Activated T-cell treated with anti-CD3 and anti-CD28 coated beads, Interleukin-2, amount 50 U/mL, for 24 hours (primary cell): ENCODE measurements around the gene CLUH.

Experiments
- DNase-seq: peaks from one replicate; pipeline ENCODE4 v3.0.0-alpha.2; 2020
- H3K27ac Mint-ChIP-seq: 2 replicates; pipeline ENCODE4 v1.8.0; 2020; ENCODE audit warnings: mild to moderate bottlenecking, mixed read lengths
- H3K27me3 Mint-ChIP-seq: 2 replicates; pipeline ENCODE4 v1.8.0; 2020; ENCODE audit warnings: mixed read lengths
- H3K36me3 Mint-ChIP-seq: 2 replicates; pipeline ENCODE4 v1.8.0; 2020; ENCODE audit warnings: low read depth, mixed read lengths
- H3K4me1 Mint-ChIP-seq: 2 replicates; pipeline ENCODE4 v1.8.0; 2020; ENCODE audit warnings: low read depth, mixed read lengths
- H3K4me3 Mint-ChIP-seq: 2 replicates; pipeline ENCODE4 v1.8.0; 2020; ENCODE audit warnings: mild to moderate bottlenecking, moderate library complexity, mixed read lengths
- H3K9me3 Mint-ChIP-seq: 2 replicates; pipeline ENCODE4 v1.8.0; 2020; ENCODE audit warnings: mixed read lengths

CLUH gene, protein sequence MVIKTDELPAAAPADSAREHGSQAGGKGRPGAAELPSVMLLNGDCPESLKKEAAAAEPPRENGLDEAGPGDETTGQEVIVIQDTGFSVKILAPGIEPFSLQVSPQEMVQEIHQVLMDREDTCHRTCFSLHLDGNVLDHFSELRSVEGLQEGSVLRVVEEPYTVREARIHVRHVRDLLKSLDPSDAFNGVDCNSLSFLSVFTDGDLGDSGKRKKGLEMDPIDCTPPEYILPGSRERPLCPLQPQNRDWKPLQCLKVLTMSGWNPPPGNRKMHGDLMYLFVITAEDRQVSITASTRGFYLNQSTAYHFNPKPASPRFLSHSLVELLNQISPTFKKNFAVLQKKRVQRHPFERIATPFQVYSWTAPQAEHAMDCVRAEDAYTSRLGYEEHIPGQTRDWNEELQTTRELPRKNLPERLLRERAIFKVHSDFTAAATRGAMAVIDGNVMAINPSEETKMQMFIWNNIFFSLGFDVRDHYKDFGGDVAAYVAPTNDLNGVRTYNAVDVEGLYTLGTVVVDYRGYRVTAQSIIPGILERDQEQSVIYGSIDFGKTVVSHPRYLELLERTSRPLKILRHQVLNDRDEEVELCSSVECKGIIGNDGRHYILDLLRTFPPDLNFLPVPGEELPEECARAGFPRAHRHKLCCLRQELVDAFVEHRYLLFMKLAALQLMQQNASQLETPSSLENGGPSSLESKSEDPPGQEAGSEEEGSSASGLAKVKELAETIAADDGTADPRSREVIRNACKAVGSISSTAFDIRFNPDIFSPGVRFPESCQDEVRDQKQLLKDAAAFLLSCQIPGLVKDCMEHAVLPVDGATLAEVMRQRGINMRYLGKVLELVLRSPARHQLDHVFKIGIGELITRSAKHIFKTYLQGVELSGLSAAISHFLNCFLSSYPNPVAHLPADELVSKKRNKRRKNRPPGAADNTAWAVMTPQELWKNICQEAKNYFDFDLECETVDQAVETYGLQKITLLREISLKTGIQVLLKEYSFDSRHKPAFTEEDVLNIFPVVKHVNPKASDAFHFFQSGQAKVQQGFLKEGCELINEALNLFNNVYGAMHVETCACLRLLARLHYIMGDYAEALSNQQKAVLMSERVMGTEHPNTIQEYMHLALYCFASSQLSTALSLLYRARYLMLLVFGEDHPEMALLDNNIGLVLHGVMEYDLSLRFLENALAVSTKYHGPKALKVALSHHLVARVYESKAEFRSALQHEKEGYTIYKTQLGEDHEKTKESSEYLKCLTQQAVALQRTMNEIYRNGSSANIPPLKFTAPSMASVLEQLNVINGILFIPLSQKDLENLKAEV (N-terminal part only)

DNA sequence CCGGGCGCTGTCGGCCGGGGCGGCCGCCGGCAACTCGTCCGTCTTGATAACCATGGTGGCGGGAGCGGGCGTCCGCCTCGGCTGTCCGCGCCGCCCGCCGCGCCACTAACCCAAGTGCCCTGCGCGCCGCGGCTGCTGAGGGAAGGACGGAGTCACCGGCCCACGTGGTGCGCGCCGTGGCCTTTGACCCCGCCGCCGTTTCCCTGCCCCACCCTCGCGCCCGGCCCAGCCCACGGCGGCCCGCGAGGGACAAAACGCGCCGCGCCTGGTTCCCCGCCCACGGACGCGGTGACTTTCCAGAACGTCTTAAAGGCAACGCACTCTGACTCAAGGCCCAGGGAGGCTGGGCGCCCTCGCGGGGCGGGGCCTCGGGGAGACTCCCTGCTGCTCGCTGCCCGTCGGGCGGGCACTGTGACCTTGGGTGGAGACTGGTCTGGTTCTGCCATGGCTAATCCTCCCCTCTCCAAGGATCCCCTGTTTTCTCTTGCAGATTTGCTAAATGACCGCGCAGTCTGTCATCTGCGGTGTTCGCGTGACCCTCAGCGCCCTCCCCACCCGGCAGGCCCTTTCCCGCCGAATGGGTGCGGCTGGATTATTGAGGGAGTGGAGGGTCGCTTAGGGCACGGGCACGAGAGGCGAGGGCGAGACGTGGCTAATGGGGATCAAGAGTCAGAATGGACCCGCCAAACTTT, at the start of gene CLUH:
TSS of gene CLUH (minus strand) at position 157 of the 692 bp plus-strand sequence. CDS start at position 54, 103 bp downstream.
- H3K9me3 Mint-ChIP-seq: no peaks in the 10 kb centered on the region
- peak within 1 kb of the TSS; percentile 93 for H3K27ac Mint-ChIP-seq
- peak within 1 kb of the TSS; percentile 90 for H3K4me3 Mint-ChIP-seq
- peak; percentile 99 for DNase-seq
- H3K4me1 Mint-ChIP-seq: peaks cover 35% of the 10 kb centered on the region
- peaks cover 34% of the 10 kb centered on the region for H3K36me3 Mint-ChIP-seq
- no peaks in the 10 kb centered on the region for H3K27me3 Mint-ChIP-seq

DNA sequence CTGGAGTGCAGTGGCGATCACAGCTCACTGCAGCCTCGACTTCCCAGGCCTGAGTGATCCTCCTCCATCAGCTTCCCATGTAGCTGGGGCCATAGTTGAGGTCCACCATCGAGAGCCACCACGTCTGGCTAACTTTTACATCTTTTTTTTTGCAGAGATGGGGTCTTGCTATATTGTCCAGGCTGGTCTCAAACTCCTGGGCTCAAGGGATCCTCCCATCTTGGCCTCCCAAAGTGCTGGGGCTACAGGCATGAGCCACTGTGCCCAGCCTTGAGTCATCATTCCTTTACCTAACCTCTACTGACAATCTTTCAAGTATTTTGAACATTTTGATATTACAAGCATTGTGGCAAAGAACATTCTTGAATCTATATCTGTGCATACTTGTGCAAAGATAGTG, 47.3 kb upstream of the CLUH start:
- H3K36me3 Mint-ChIP-seq: no peaks in the 10 kb centered on the region
- no peak overlapping the region for H3K4me3 Mint-ChIP-seq
- no peaks in the 10 kb centered on the region for H3K9me3 Mint-ChIP-seq
- no peak overlapping the region for H3K27ac Mint-ChIP-seq
- peaks cover 68% of the 10 kb centered on the region for H3K27me3 Mint-ChIP-seq
- peaks cover 8% of the 10 kb centered on the region for H3K4me1 Mint-ChIP-seq
- no peak for DNase-seq

DNA sequence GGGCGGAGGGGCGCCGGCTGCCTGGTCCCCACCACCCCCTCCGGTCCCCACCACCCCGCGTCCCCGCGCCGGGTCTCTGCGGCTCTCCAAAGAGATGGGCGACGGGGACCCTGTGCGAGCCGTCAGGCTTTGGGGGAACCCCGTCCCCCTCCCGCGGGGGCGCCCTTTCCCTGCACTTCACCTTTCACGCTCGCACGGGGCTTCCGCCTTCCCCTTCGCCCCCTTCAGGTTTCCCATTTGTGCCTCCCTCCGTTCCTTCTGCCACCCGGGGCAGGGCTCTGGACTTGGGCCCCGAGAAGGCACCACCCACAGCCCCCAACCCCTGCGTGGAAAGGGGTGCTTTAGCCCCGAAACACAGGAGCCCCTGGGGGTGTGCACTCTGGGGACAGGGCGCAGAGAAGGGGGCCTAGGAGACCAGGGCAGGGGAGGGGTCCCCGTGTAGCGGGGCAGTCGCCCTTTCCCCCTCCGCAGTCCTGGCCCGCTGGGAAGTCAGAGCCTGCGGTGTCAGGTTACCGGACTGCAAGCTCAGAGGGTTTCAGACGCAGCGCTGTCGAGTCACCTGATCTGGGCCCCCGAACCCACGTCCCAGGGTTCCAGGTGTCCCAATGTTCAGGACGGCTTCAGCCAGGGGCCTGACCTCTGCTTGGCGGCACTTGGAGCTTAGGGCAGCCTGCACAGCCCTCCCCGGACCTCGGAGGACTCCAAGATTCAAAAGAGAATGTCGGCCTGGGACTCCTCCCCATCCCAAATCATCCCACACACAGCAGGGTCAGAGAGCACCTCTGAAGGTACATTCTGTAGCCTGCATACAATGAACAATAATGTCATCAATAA, 44.5 kb upstream of the CLUH start:
- H3K4me1 Mint-ChIP-seq: peaks cover 8% of the 10 kb centered on the region
- H3K4me3 Mint-ChIP-seq: no peak overlapping the region
- no peak for DNase-seq
- H3K9me3 Mint-ChIP-seq: no peaks in the 10 kb centered on the region
- peaks cover 75% of the 10 kb centered on the region for H3K27me3 Mint-ChIP-seq
- H3K36me3 Mint-ChIP-seq: no peaks in the 10 kb centered on the region
- no peak overlapping the region for H3K27ac Mint-ChIP-seq

DNA sequence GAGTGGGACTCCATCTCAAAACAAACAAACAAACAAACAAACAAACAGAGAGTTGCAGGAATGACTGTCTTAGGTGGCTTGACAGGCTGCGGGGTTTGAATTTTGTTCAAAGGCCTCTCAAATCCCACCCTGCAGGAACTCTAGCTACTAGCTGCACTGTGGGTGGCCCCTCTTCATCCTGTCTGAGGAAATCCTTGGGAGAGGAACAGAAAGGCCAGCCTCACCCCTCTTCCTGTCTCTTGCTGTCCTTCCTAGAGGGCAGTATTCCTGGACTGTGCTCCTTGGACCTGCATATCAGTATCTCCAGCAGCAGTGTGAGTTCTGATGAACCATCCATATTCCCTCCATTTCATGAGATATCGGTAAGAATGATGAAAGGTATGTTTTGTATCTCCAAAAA, 39.9 kb upstream of the CLUH start:
- H3K4me3 Mint-ChIP-seq: no peak overlapping the region
- peaks cover 6% of the 10 kb centered on the region for H3K4me1 Mint-ChIP-seq
- no peak for DNase-seq
- H3K36me3 Mint-ChIP-seq: no peaks in the 10 kb centered on the region
- H3K9me3 Mint-ChIP-seq: no peaks in the 10 kb centered on the region
- peaks cover 74% of the 10 kb centered on the region for H3K27me3 Mint-ChIP-seq
- no peak overlapping the region for H3K27ac Mint-ChIP-seq

DNA sequence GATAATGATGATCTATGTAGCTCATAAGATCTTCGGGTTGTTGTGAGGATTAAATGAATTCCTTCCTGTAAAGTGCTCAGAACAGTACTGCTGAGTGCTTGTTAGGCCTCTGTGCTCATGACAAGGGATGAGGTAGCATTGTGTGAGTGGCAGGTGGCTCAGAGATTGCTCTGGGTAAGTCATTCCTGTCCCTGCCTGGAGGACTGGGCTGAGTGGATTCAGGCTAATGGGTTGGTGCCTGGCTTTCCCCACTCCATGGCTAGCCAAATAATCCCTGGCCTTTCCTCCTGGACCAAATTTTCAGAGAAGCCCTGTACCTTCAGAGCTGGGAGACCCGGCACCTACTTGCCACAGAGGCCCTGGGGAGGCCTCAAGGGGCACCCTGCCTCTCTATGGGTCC, 39.2 kb upstream of the CLUH start:
- Mint-ChIP-seq H3K36me3 (no peaks in the 10 kb centered on the region), H3K4me3 (no peak overlapping the region)

DNA sequence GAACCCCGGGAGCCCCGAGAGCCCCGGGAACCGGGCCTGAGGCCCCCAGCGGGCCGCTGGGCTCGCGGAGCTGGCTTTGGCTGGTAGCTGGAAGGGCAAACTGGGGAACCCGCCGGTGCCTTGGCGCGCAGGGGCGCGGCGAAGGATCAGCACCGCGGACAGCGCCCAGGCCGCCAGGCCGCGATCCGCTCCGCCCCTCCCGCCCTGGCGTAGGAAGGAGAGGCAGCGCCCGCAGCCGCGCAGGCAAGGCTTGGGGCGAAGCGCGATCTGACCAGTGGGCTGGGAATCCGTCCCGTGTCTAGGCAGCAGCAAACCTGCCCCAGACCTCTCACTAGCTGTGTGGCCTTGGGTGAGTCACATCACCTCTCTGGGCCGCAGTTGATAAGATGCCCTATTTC, 38.2 kb upstream of the CLUH start:
- Mint-ChIP-seq H3K4me3 (no peak overlapping the region), H3K27ac (no peak overlapping the region), H3K36me3 (no peaks in the 10 kb centered on the region), H3K27me3 (peaks cover 76% of the 10 kb centered on the region), H3K9me3 (no peaks in the 10 kb centered on the region), H3K4me1 (no peaks in the 10 kb centered on the region)
- peak; percentile 86 for DNase-seq

More for the DNA sequence above, 39.2 kb upstream of the CLUH start:
- no peak for DNase-seq
- Mint-ChIP-seq H3K9me3 (no peaks in the 10 kb centered on the region), H3K27me3 (peaks cover 73% of the 10 kb centered on the region), H3K27ac (no peak overlapping the region), H3K4me1 (peaks cover 2% of the 10 kb centered on the region)

DNA sequence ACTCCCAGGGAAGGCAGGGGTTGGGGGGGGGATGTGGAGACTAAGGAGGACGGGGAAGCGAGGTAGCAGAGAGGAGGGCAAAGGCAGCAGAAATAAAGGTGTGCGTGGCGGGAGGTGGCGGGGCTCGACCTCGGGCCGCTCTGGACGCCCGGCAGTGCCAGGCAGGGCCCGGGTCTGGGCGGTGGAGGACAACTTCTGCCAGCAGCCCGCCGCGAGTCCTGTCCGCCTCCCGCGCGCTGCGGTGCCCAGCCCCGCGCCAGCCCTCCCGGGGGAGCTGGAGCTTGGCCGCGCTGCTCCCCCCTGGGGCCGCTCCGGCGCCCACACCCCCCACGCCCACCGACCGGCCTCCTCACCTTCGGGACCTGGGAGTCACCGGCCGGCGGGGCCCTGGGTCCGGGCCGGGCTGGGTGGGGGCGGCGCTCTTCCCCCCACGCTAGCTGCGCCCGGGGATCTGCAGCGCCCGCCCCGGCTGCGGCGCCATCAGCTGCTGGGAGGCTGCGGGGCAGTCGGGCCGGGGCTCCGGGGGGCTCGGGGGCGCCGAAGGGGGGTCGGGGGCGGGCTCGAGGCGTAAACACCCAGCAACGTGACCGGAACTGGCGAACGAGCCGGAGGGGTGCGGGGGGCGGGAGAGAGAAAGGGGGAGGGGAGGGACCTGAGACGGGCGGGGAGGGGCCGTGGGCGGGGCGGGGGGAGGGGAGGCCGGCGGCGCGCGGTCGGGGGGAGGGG, 37.7 kb upstream of the CLUH start, which contains the start of gene CCDC92B:
TSS of gene CCDC92B (minus strand) at position 595 of the 726 bp plus-strand sequence. CDS start 14,507 bp downstream, outside the sequence.
- Mint-ChIP-seq H3K27me3 (peaks cover 76% of the 10 kb centered on the region), H3K4me1 (no peaks in the 10 kb centered on the region), H3K4me3 (no peak within 1 kb of the TSS), H3K9me3 (no peaks in the 10 kb centered on the region), H3K36me3 (no peaks in the 10 kb centered on the region), H3K27ac (no peak within 1 kb of the TSS)
- no peak for DNase-seq

DNA sequence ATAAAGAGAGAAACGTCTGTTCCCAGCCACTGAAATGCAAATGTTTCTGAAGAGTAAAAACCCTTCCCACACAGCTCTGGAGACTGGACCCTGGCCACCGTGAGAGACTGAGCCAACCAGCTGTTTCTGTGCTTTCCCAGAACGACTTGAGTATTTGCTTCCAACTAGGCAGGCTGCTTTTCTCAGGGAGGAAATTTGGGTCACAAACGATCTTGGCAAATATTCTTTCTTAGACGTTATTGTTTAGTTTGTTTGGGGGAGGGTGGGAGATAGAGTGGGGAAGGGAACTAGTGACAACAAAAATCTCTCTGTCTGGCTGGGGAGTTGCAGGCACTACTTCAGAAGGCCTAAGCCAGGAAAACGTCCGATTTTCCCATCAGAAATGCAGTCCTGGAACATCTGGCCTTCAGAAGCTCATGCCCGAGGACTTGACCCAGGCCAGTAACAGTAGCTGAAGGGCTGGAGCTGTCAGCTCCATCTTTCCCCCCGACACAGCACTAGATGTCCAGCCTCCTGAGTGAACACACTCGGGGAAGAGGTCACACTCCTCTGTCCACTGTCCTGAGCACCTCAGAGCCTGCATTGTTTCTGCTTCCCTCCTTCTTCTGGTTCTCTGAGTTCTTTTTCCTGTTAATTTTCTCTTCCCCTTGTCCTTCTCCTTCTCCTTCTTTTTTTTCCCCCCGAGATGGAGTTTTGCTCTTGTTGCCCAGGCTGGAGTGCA, 33.9 kb upstream of the CLUH start:
- no peaks in the 10 kb centered on the region for H3K36me3 Mint-ChIP-seq
- no peaks in the 10 kb centered on the region for H3K9me3 Mint-ChIP-seq
- H3K4me1 Mint-ChIP-seq: no peaks in the 10 kb centered on the region
- H3K4me3 Mint-ChIP-seq: no peak overlapping the region
- no peak for DNase-seq
- H3K27me3 Mint-ChIP-seq: peaks cover 61% of the 10 kb centered on the region
- no peak overlapping the region for H3K27ac Mint-ChIP-seq

DNA sequence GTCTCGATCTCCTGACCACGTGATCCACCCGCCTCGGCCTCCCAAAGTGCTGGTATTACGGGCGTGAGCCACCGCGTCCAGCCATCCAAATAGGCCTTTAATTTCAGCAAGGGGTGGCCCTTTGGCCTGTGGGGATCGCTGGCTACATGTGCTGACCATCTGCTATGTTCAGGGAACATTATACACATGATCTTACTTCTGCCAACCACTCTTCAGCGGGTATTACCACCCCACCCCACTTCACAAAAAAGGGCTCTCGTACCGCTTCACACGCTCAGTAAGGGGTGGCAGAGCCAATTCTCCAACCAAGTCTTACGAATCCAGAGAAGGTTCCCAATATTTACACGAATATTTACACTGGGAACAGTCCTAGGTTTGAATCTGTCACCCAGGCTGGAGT, 26.1 kb upstream of the CLUH start:
- Mint-ChIP-seq H3K4me3 (no peak overlapping the region), H3K4me1 (no peaks in the 10 kb centered on the region), H3K36me3 (no peaks in the 10 kb centered on the region), H3K9me3 (no peaks in the 10 kb centered on the region), H3K27ac (no peak overlapping the region), H3K27me3 (peaks cover 23% of the 10 kb centered on the region)
- no peak for DNase-seq

DNA sequence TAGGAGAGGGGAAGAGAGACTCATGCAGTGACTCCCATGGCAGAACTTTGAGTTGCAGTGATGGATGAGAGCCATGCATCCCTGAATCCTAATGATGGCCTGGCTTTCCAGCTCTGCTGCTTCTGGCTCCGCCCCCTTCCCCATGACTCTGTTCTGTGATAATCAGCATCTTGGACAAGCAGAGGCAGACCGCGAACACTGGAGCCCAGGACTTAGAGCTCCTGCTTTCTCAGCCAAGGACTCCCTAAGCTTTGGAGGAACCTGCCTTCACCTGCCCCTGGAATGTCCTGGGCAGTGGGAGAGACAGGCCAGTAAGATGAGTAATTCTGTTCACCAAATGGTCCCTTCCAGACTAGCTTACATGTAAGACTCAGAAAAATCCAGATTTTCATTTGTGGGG, 25.4 kb upstream of the CLUH start:
- no peaks in the 10 kb centered on the region for H3K9me3 Mint-ChIP-seq
- H3K36me3 Mint-ChIP-seq: no peaks in the 10 kb centered on the region
- peaks cover 18% of the 10 kb centered on the region for H3K27me3 Mint-ChIP-seq
- H3K27ac Mint-ChIP-seq: no peak overlapping the region
- no peak overlapping the region for H3K4me3 Mint-ChIP-seq
- H3K4me1 Mint-ChIP-seq: no peaks in the 10 kb centered on the region
- no peak for DNase-seq

DNA sequence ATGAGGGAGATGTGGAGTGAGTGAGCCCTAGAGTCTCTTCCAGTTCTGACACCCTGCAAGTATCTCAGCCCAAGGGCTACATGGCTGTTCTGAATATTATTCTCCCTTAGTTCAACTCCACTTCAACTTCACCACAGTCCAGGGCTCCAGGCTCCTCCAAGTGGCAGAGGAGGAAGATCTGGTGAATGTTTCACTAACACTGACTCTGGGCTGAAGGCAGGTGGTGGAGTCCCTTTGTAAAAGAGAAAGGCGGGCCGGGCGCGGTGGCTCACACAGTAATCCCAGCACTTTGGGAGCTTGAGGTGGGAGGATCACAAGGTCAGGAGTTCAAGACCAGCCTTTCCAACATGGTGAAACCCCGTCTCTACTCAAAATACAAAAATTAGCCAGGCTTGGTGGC, 24.3 kb upstream of the CLUH start:
- H3K4me1 Mint-ChIP-seq: no peaks in the 10 kb centered on the region
- DNase-seq: no peak
- no peak overlapping the region for H3K4me3 Mint-ChIP-seq
- no peaks in the 10 kb centered on the region for H3K9me3 Mint-ChIP-seq
- H3K27me3 Mint-ChIP-seq: peaks cover 18% of the 10 kb centered on the region
- H3K36me3 Mint-ChIP-seq: no peaks in the 10 kb centered on the region
- no peak overlapping the region for H3K27ac Mint-ChIP-seq

DNA sequence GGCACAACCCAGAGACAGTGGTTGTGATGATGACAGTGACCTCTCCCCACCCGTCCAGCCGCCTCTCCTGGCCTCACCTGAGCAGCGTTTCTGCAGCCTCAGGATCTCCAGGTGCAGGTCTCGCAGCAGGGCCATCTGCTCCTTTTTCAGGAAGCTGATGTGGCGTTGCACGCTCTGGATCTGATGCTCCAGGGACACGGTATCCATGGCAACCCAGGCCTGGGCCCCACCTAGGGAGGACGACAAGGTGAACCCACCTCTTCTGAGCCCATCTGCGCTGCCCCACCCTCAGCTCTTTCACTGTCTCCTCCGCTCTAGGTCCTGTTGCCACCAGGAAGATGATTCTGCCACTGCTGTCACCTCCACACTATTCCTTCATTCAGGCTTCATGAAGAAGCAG, 23.4 kb upstream of the CLUH start:
- no peak for DNase-seq
- Mint-ChIP-seq H3K9me3 (no peaks in the 10 kb centered on the region), H3K4me1 (no peaks in the 10 kb centered on the region), H3K27ac (no peak overlapping the region), H3K4me3 (no peak overlapping the region), H3K36me3 (no peaks in the 10 kb centered on the region), H3K27me3 (peaks cover 22% of the 10 kb centered on the region)
